ENCODE data around the gene MYBPH.

DNA sequence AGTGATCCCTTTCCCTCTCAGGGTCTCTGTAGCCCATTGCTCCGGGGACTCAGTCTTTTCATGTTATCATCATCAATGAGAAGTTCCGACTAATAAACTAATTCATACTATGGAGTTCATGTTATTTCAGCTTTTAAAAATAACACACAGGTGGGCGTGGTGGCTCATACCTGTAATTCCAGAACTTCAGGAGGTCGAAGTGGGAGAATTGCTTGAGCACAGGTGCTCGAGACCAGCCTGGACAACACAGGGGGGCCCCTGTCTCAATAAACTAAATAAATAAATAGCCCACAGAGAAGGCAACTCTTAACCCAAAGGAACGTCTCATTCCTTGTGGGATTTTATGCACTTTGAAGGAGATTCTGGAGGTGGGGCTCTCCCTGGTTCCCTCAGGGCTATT lies 14.5 kb downstream of the MYBPH start:
- TF ChIP-seq EZH2 (IDR thresholded peaks at IDR 0.05; ENCODE audit: borderline replicate concordance, low read depth, low read length, severe bottlenecking): no peak
- TF ChIP-seq, protein P1, sequence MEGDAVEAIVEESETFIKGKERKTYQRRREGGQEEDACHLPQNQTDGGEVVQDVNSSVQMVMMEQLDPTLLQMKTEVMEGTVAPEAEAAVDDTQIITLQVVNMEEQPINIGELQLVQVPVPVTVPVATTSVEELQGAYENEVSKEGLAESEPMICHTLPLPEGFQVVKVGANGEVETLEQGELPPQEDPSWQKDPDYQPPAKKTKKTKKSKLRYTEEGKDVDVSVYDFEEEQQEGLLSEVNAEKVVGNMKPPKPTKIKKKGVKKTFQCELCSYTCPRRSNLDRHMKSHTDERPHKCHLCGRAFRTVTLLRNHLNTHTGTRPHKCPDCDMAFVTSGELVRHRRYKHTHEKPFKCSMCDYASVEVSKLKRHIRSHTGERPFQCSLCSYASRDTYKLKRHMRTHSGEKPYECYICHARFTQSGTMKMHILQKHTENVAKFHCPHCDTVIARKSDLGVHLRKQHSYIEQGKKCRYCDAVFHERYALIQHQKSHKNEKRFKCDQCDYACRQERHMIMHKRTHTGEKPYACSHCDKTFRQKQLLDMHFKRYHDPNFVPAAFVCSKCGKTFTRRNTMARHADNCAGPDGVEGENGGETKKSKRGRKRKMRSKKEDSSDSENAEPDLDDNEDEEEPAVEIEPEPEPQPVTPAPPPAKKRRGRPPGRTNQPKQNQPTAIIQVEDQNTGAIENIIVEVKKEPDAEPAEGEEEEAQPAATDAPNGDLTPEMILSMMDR (IDR thresholded peaks at IDR 0.05; ENCODE audit: borderline replicate concordance, extremely low read depth, low read length, poor library complexity, severe bottlenecking): no peak

Measured in DND-41 (cell line).